GM23338 (cell line): ENCODE measurements around the gene OR56A1. TPM values are rescaled to one million over a fixed set of nuclear protein-coding genes. Genes with fewer than 3 reads are reported as not detected.

Source experiments
- ATAC-seq: fragments of 200-7000 bp; cut with Tn5 transposase; 3 replicates; pipeline ENCODE4 v1.9.1; 2020
- DNase-seq: peaks from one replicate; pipeline ENCODE4 v3.0.0-alpha.2; 2015; ENCODE audit warnings: low spot score
- H2AFZ ChIP-seq: fragments of 200-600 bp; sonication (generic); 2 replicates; pipeline ENCODE4 v1.8.0; 2016; ENCODE audit warnings: antibody characterized with exemption, mild to moderate bottlenecking, moderate library complexity
- H3F3A ChIP-seq: fragments of 200-600 bp; sonication (generic); replicated peaks from 2 replicates; pipeline ENCODE4 v1.8.0; 2017; ENCODE audit warnings: antibody characterized with exemption, mixed run types, low read depth
- H3K27ac ChIP-seq: fragments of 200-600 bp; sonication (generic); 2 replicates; pipeline ENCODE4 v1.6.1; 2016; ENCODE audit warnings: low read depth
- H3K27me3 ChIP-seq: fragments of 200-600 bp; sonication (generic); 2 replicates; pipeline ENCODE4 v1.8.0; 2016; ENCODE audit warnings: mild to moderate bottlenecking, mixed run types, moderate library complexity; ENCODE audit not compliant: insufficient read depth
- H3K36me3 ChIP-seq: fragments of 200-600 bp; sonication (generic); 2 replicates; pipeline ENCODE4 v1.8.0; 2016; ENCODE audit warnings: mild to moderate bottlenecking; ENCODE audit not compliant: insufficient read depth
- H3K4me1 ChIP-seq: fragments of 200-600 bp; sonication (generic); 2 replicates; pipeline ENCODE4 v1.8.0; 2016; ENCODE audit warnings: mild to moderate bottlenecking, moderate library complexity; ENCODE audit not compliant: insufficient read depth
- H3K4me2 ChIP-seq: fragments of 200-600 bp; sonication (generic); 2 replicates; pipeline ENCODE4 v1.7.1; 2017; ENCODE audit warnings: mixed run types
- H3K4me3 ChIP-seq: fragments of 200-600 bp; sonication (generic); 2 replicates; pipeline ENCODE4 v1.6.1; 2016; ENCODE audit warnings: mixed run types
- H3K79me2 ChIP-seq: fragments of 200-600 bp; sonication (generic); replicated peaks from 2 replicates; pipeline ENCODE4 v1.8.0; 2017; ENCODE audit warnings: mild to moderate bottlenecking; ENCODE audit not compliant: insufficient read depth
- H3K9me2 ChIP-seq: fragments of 200-600 bp; sonication (generic); 2 replicates; pipeline ENCODE4 v1.8.0; 2017; ENCODE audit not compliant: insufficient read depth
- H4K20me1 ChIP-seq: fragments of 200-600 bp; sonication (generic); replicated peaks from 2 replicates; pipeline ENCODE4 v1.8.0; 2017; ENCODE audit warnings: mild to moderate bottlenecking; ENCODE audit not compliant: insufficient read depth
- H3K27ac Mint-ChIP-seq: 2 replicates; pipeline ENCODE4 v1.8.0; 2020; ENCODE audit warnings: inconsistent platforms, mild to moderate bottlenecking, moderate library complexity, mixed read lengths
- H3K27me3 Mint-ChIP-seq: 3 replicates; pipeline ENCODE4 v1.8.0; 2022; ENCODE audit warnings: low read depth, mild to moderate bottlenecking, moderate library complexity, mixed read lengths, inconsistent platforms; ENCODE audit not compliant: insufficient read depth, poor library complexity
- H3K36me3 Mint-ChIP-seq: 3 replicates; pipeline ENCODE4 v1.8.0; 2021; ENCODE audit warnings: low read depth, mild to moderate bottlenecking, inconsistent platforms, moderate library complexity, mixed read lengths
- H3K4me1 Mint-ChIP-seq: 3 replicates; pipeline ENCODE4 v1.8.0; 2020; ENCODE audit warnings: mild to moderate bottlenecking, inconsistent platforms, mixed read lengths
- H3K4me3 Mint-ChIP-seq: 3 replicates; pipeline ENCODE4 v1.8.0; 2021; ENCODE audit warnings: moderate library complexity, mild to moderate bottlenecking, inconsistent platforms, mixed read lengths
- H3K9me3 Mint-ChIP-seq: 3 replicates; pipeline ENCODE4 v1.8.0; 2020; ENCODE audit warnings: moderate library complexity, mild to moderate bottlenecking, inconsistent platforms, mixed read lengths
- EZH2 ChIP-seq: fragments of 200-600 bp; sonication (generic); IDR thresholded peaks from one replicate; pipeline ENCODE4 v1.8.0; 2017; ENCODE audit warnings: antibody characterized with exemption, mild to moderate bottlenecking, low read depth; ENCODE audit not compliant: unreplicated experiment
- NANOG ChIP-seq: IDR thresholded peaks from 2 replicates; pipeline ENCODE4 v1.6.1; 2016; ENCODE audit warnings: antibody characterized with exemption, borderline replicate concordance
- ZNF331 ChIP-seq: fragments of 250-450 bp; sonication (Bioruptor Pico); IDR thresholded peaks from 2 replicates; pipeline ENCODE4 v1.5.0; 2020; ENCODE audit warnings: low read depth, mild to moderate bottlenecking, moderate library complexity
- polyA plus RNA-seq: library from polyadenylated mRNA; unstranded; fragments of >200 nt; fragmentation: Nextera tagmentation; extraction: Ambion mirVana; gene quantifications from 2 replicates; pipeline ENCODE4 v1.2.1, GENCODE V29; 2016
- total RNA-seq: library from RNA; depleted of rRNA; stranded (reverse); fragments of >200 nt; shearing (Covaris generic); gene quantifications from 2 replicates; pipeline ENCODE4 v1.2.3, GENCODE V29; 2014
- TF ChIP-seq, protein P1 (sequence below), 2 experiments: fragments of 200-600 bp in 1 of 2; sonication (generic) in 1 of 2; conservative IDR thresholded peaks; 2 replicates each; pipeline versions ENCODE4 v1.5.1 to v1.6.1; 2016 to 2017; ENCODE audit warnings: antibody characterized with exemption in 2 of 2, low read depth in 2 of 2, mild to moderate bottlenecking in 2 of 2, moderate library complexity in 1 of 2
- TF ChIP-seq, protein P2 (sequence below): fragments of 250-450 bp; sonication (Bioruptor Pico); IDR thresholded peaks from 2 replicates; pipeline ENCODE4 v1.5.0; 2020; ENCODE audit warnings: mild to moderate bottlenecking, moderate library complexity

The OR56A1 gene
- total and polyA plus RNA-seq, 2 experiments from 2014 or later: 0.06 to 0.35 TPM

DNA sequence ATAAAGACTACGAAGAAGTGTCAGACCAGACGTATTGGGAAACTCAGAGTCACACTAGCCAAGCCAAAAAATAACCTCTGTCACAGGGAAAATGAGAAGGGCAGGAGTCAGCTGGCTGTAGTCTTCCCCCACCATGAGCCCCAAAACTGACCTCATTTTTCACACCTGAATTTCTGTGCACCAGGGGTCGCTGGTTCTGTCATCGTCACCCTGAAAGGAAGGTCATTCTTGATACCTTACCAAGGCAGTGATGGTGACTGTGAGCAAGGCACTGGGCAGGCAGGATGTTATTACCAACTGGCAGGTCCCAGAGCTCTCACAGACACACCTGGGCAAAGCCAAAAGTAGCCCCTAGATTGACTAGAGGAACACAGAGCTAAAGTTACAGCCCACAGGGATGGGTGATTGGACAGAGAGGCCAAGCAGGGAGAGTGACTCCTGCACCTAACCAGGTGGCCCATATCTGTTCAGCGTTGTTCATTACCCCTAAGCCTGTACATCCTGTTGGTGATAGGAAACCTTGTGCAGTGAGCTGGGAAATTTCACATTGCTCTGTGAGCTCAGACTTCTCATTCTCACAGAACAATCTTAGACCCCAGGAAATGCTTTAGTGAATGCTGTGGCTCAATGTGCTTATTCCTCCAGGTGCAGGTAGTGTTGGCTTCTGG is 32.3 kb upstream of the OR56A1 start:
- no peak overlapping the region for H3K27ac ChIP-seq
- no peaks in the 10 kb centered on the region; the same call in 2 of the 3 replicates for H3K9me3 Mint-ChIP-seq
- H3K4me2 ChIP-seq: no peak overlapping the region
- TF ChIP-seq, protein P1, sequence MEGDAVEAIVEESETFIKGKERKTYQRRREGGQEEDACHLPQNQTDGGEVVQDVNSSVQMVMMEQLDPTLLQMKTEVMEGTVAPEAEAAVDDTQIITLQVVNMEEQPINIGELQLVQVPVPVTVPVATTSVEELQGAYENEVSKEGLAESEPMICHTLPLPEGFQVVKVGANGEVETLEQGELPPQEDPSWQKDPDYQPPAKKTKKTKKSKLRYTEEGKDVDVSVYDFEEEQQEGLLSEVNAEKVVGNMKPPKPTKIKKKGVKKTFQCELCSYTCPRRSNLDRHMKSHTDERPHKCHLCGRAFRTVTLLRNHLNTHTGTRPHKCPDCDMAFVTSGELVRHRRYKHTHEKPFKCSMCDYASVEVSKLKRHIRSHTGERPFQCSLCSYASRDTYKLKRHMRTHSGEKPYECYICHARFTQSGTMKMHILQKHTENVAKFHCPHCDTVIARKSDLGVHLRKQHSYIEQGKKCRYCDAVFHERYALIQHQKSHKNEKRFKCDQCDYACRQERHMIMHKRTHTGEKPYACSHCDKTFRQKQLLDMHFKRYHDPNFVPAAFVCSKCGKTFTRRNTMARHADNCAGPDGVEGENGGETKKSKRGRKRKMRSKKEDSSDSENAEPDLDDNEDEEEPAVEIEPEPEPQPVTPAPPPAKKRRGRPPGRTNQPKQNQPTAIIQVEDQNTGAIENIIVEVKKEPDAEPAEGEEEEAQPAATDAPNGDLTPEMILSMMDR (conservative IDR thresholded peaks at IDR 0.05; ENCODE audit: low read depth in 2 of 2): peak; percentile 21 to 50; a peak in 3 of 4 replicates
- TF ChIP-seq EZH2: no peak
- no peak for TF ChIP-seq ZNF331 (CRISPR knock-in tag)
- TF ChIP-seq, protein P2, sequence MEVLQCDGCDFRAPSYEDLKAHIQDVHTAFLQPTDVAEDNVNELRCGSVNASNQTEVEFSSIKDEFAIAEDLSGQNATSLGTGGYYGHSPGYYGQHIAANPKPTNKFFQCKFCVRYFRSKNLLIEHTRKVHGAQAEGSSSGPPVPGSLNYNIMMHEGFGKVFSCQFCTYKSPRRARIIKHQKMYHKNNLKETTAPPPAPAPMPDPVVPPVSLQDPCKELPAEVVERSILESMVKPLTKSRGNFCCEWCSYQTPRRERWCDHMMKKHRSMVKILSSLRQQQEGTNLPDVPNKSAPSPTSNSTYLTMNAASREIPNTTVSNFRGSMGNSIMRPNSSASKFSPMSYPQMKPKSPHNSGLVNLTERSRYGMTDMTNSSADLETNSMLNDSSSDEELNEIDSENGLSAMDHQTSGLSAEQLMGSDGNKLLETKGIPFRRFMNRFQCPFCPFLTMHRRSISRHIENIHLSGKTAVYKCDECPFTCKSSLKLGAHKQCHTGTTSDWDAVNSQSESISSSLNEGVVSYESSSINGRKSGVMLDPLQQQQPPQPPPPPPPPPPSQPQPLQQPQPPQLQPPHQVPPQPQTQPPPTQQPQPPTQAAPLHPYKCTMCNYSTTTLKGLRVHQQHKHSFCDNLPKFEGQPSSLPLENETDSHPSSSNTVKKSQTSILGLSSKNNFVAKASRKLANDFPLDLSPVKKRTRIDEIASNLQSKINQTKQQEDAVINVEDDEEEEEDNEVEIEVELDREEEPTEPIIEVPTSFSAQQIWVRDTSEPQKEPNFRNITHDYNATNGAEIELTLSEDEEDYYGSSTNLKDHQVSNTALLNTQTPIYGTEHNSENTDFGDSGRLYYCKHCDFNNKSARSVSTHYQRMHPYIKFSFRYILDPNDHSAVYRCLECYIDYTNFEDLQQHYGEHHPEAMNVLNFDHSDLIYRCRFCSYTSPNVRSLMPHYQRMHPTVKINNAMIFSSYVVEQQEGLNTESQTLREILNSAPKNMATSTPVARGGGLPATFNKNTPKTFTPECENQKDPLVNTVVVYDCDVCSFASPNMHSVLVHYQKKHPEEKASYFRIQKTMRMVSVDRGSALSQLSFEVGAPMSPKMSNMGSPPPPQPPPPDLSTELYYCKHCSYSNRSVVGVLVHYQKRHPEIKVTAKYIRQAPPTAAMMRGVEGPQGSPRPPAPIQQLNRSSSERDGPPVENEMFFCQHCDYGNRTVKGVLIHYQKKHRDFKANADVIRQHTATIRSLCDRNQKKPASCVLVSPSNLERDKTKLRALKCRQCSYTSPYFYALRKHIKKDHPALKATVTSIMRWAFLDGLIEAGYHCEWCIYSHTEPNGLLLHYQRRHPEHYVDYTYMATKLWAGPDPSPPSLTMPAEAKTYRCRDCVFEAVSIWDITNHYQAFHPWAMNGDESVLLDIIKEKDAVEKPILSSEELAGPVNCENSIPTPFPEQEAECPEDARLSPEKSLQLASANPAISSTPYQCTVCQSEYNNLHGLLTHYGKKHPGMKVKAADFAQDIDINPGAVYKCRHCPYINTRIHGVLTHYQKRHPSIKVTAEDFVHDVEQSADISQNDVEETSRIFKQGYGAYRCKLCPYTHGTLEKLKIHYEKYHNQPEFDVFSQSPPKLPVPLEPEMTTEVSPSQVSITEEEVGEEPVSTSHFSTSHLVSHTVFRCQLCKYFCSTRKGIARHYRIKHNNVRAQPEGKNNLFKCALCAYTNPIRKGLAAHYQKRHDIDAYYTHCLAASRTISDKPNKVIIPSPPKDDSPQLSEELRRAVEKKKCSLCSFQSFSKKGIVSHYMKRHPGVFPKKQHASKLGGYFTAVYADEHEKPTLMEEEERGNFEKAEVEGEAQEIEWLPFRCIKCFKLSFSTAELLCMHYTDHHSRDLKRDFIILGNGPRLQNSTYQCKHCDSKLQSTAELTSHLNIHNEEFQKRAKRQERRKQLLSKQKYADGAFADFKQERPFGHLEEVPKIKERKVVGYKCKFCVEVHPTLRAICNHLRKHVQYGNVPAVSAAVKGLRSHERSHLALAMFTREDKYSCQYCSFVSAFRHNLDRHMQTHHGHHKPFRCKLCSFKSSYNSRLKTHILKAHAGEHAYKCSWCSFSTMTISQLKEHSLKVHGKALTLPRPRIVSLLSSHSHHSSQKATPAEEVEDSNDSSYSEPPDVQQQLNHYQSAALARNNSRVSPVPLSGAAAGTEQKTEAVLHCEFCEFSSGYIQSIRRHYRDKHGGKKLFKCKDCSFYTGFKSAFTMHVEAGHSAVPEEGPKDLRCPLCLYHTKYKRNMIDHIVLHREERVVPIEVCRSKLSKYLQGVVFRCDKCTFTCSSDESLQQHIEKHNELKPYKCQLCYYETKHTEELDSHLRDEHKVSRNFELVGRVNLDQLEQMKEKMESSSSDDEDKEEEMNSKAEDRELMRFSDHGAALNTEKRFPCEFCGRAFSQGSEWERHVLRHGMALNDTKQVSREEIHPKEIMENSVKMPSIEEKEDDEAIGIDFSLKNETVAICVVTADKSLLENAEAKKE (CRISPR knock-in tag): no peak
- no peak for TF ChIP-seq NANOG
- H3F3A ChIP-seq: no peaks in the 10 kb centered on the region
- no peak overlapping the region for H3K4me3 Mint-ChIP-seq
- H4K20me1 ChIP-seq: no peaks in the 10 kb centered on the region
- H3K4me3 ChIP-seq: no peak overlapping the region
- no peaks in the 10 kb centered on the region for H3K27me3 Mint-ChIP-seq
- H3K79me2 ChIP-seq: no peaks in the 10 kb centered on the region
- H3K4me1 ChIP-seq: no peaks in the 10 kb centered on the region
- no peak overlapping the region for H2AFZ ChIP-seq
- no peak for ATAC-seq
- H3K9me2 ChIP-seq: peaks cover 7% of the 10 kb centered on the region
- no peak overlapping the region for H3K27ac Mint-ChIP-seq
- no peaks in the 10 kb centered on the region for H3K27me3 ChIP-seq
- H3K4me1 Mint-ChIP-seq: no peaks in the 10 kb centered on the region
- H3K36me3 Mint-ChIP-seq: no peaks in the 10 kb centered on the region
- DNase-seq: no peak
- H3K36me3 ChIP-seq: no peaks in the 10 kb centered on the region
